DOHH2 (cell line): ENCODE results near the gene ADAMTS2.

Source experiments
- EZH2phosphoT487 ChIP-seq: fragments of 200-600 bp; sonication (generic); IDR thresholded peaks from 2 replicates; pipeline ENCODE4 v1.6.1; 2017; ENCODE audit warnings: borderline replicate concordance, mild to moderate bottlenecking, antibody characterized with exemption, low read length, moderate library complexity, mixed read lengths
- TF ChIP-seq, protein P1 (sequence below): fragments of 200-600 bp; sonication (generic); IDR thresholded peaks from one replicate; pipeline ENCODE4 v1.5.1; 2014; ENCODE audit warnings: antibody characterized with exemption, mild to moderate bottlenecking, low read depth, low read length; ENCODE audit not compliant: poor library complexity, severe bottlenecking

DNA sequence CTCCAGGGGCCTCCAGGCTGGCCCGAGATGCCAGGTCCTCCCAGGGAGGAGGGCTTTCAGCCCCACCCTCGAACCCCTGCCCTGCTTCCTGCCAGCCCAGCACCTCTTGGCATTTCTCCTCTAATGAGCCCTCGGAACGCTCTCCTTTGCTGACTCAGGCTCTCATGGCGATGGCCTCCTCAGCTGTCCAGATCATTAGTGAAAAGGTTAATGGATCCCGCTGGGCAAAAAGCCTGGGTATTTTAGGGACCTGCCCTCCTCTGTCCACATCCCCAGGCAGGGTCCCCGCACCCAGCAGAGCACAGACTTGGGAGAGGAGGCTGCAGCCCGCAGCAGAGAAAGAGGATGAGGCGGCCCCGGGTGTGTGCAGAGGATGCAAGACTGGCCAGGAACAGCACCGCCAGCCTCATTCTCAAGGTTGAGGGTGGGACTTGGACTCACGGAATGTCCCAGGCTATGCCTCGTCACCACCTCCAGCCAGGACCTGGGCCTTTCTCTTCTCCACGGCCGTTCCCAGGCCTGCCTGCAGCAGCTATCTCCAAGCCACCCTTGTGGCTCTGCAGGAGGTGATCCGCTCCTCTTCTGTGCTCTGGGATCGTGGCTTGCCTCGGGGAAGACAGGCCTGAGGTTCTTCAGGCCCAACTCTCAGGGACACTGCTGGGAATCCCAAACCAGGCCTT lies 23.0 kb upstream of the ADAMTS2 start:
- TF ChIP-seq, protein P1, sequence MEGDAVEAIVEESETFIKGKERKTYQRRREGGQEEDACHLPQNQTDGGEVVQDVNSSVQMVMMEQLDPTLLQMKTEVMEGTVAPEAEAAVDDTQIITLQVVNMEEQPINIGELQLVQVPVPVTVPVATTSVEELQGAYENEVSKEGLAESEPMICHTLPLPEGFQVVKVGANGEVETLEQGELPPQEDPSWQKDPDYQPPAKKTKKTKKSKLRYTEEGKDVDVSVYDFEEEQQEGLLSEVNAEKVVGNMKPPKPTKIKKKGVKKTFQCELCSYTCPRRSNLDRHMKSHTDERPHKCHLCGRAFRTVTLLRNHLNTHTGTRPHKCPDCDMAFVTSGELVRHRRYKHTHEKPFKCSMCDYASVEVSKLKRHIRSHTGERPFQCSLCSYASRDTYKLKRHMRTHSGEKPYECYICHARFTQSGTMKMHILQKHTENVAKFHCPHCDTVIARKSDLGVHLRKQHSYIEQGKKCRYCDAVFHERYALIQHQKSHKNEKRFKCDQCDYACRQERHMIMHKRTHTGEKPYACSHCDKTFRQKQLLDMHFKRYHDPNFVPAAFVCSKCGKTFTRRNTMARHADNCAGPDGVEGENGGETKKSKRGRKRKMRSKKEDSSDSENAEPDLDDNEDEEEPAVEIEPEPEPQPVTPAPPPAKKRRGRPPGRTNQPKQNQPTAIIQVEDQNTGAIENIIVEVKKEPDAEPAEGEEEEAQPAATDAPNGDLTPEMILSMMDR = no peak
- TF ChIP-seq EZH2phosphoT487 = no peak
